HepG2 (cell line): ENCODE data around the gene SLC19A3. TPM values are rescaled to one million over a fixed set of nuclear protein-coding genes. Genes with fewer than 3 reads are reported as not detected.

Experiments
- ASH2L ChIP-seq: fragments of 300-600, 200-600 bp; sonication (generic); IDR thresholded peaks from 2 replicates; pipeline ENCODE4 v1.7.0; 2017; ENCODE audit warnings: low read depth, mild to moderate bottlenecking, moderate library complexity, mixed read lengths, low read length; ENCODE audit not compliant: insufficient read length
- ATF6 ChIP-seq: sonication (generic); formaldehyde crosslinking; conservative IDR thresholded peaks from 2 replicates; pipeline ENCODE4 v1.4.0; 2020; ENCODE audit warnings: missing genetic modification reagents
- FOXP1 ChIP-seq, 2 experiments: fragments of 450-650 bp in 1 of 2; IDR thresholded peaks; 2 replicates each; pipeline ENCODE4 v1.6.1; 2017 to 2018; ENCODE audit warnings: antibody characterized with exemption in 1 of 2
- RXRA ChIP-seq: sonication (generic); formaldehyde crosslinking; IDR thresholded peaks from 2 replicates; pipeline ENCODE4 v1.5.1; 2020; ENCODE audit warnings: missing genetic modification reagents
- SMAD1 ChIP-seq: sonication (generic); formaldehyde crosslinking; IDR thresholded peaks from 2 replicates; pipeline ENCODE4 v1.4.0; 2020; ENCODE audit warnings: missing genetic modification reagents, low read depth, mild to moderate bottlenecking, borderline replicate concordance
- SPEN ChIP-seq: sonication (generic); formaldehyde crosslinking; IDR thresholded peaks from 2 replicates; pipeline ENCODE4 v1.5.1; 2020; ENCODE audit warnings: low read depth, mild to moderate bottlenecking, missing genetic modification reagents
- STAG1 ChIP-seq: sonication (generic); formaldehyde crosslinking; IDR thresholded peaks from 2 replicates; pipeline ENCODE4 v1.4.0; 2020; ENCODE audit warnings: missing genetic modification reagents
- TSC22D2 ChIP-seq: sonication (generic); formaldehyde crosslinking; IDR thresholded peaks from 2 replicates; pipeline ENCODE4 v1.5.1; 2020; ENCODE audit warnings: missing genetic modification reagents, mild to moderate bottlenecking, borderline replicate concordance
- ZBTB34 ChIP-seq: sonication (generic); formaldehyde crosslinking; IDR thresholded peaks from 2 replicates; pipeline ENCODE4 v1.8.0; 2022; ENCODE audit warnings: mild to moderate bottlenecking, missing genetic modification reagents
- ZNF124 ChIP-seq: sonication (generic); formaldehyde crosslinking; IDR thresholded peaks from 2 replicates; pipeline ENCODE4 v1.4.0; 2020; ENCODE audit warnings: missing genetic modification reagents
- ZNF318 ChIP-seq: sonication (generic); formaldehyde crosslinking; IDR thresholded peaks from 2 replicates; pipeline ENCODE4 v1.4.0; 2020; ENCODE audit warnings: mild to moderate bottlenecking, missing genetic modification reagents
- ZNF337 ChIP-seq: sonication (generic); formaldehyde crosslinking; IDR thresholded peaks from 2 replicates; pipeline ENCODE4 v1.5.1; 2020; ENCODE audit warnings: missing genetic modification reagents, low read depth, mild to moderate bottlenecking, borderline replicate concordance
- ZNF567 ChIP-seq: sonication (generic); formaldehyde crosslinking; IDR thresholded peaks from 2 replicates; pipeline ENCODE4 v1.8.1; 2023; ENCODE audit warnings: mild to moderate bottlenecking, missing genetic modification reagents, borderline replicate concordance
- polyA plus RNA-seq, 8 experiments: library from polyadenylated mRNA; depleted of rRNA in 3 of 8; stranded (reverse) in 7 of 8; unstranded in 1 of 8; fragments of >200 nt; fragmentation: Illumina TruSeq in 4 of 8; extraction: Trizol in 4 of 8; gene quantifications; 2 replicates each; pipeline versions ENCODE4 v1.2.1 to v1.2.3, GENCODE V29; 2011 to 2016; ENCODE audit warnings: low read depth in 4 of 8, missing spikeins in 1 of 8, mixed read lengths in 1 of 8; ENCODE audit not compliant: insufficient read depth in 1 of 8
- total RNA-seq, 5 experiments: library from RNA; depleted of rRNA; stranded (reverse); fragments of >200 nt; fragmentation: Illumina TruSeq; extraction: Trizol; gene quantifications; 2 replicates each; pipeline ENCODE4 v1.2.3, GENCODE V29; 2016; ENCODE audit warnings: low read depth in 1 of 5
- TF ChIP-seq, protein P1 (sequence below): IDR thresholded peaks from 2 replicates; pipeline ENCODE4 v1.6.1; 2016; ENCODE audit warnings: missing genetic modification reagents, missing compliant biosample characterization
- TF ChIP-seq, protein P2 (sequence below): sonication (generic); formaldehyde crosslinking; IDR thresholded peaks from 2 replicates; pipeline ENCODE4 v1.4.0; 2020; ENCODE audit warnings: mild to moderate bottlenecking, missing genetic modification reagents

The SLC19A3 gene
- total and polyA plus RNA-seq, 2 of the 13 experiments (the other 11 are each of a cell fraction or from before 2014, with no cell fraction given): 2.3 to 5.2 TPM

DNA sequence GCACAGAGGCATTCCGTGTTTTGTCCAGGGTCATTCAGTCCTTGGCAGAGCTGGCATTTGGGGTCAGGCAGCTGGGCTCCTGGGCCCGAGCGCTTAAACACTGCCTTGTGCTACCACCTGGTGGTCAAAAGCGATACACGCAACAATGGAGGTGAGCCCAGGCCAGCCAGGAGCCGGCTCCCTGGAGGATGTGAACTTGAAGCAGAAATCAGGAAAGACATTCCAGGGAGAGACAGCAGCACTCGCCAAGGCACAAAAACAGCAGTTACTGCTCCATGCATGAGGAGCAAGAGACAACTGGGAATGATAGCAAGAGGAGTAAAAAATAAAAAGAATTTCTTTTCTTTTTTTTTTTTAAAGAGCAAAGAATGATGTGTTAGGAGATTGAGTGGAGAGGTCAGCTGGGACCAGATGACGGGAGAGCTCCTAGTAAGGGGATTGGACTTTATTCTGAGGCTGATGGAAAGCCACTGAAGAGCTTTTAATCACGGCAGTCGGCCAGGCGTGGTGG is 48.6 kb upstream of the SLC19A3 start (continued):
- TF ChIP-seq, protein P1, sequence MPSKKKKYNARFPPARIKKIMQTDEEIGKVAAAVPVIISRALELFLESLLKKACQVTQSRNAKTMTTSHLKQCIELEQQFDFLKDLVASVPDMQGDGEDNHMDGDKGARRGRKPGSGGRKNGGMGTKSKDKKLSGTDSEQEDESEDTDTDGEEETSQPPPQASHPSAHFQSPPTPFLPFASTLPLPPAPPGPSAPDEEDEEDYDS (CRISPR knock-in tag): 0 out of 2 replicates have a peak, but pooled peaks have one; percentile 42
- TF ChIP-seq TSC22D2 (no peak; the same call in 1 of the 2 replicates), RXRA (peak; percentile 87), ZNF337 (CRISPR knock-in tag) (no peak), ATF6 (CRISPR knock-in tag) (no peak), SMAD1 (CRISPR knock-in tag) (peak; percentile 84), ASH2L (peak; percentile 7), ZBTB34 (CRISPR knock-in tag) (0 out of 2 replicates have a peak, but pooled peaks have one; percentile 46), SPEN (CRISPR knock-in tag) (peak; percentile 47; the same call in 1 of the 2 replicates), ZNF124 (CRISPR knock-in tag) (peak; percentile 58; the same call in 1 of the 2 replicates), FOXP1 (IDR thresholded peaks at IDR 0.05) (no peak), FOXP1 (CRISPR knock-in tag; IDR thresholded peaks at IDR 0.05) (no peak), STAG1 (peak; percentile 99), ZNF318 (CRISPR knock-in tag) (no peak), ZNF567 (no peak)
- TF ChIP-seq, protein P2, sequence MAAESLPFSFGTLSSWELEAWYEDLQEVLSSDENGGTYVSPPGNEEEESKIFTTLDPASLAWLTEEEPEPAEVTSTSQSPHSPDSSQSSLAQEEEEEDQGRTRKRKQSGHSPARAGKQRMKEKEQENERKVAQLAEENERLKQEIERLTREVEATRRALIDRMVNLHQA (CRISPR knock-in tag): no peak
